Esophagus muscularis mucosa (tissue), 3 donors: ENCODE results near the gene MCTP2.

Source experiments
- CTCF ChIP-seq, 3 experiments: fragments of 200-600 bp in 2 of 3; fragments of 450-650 bp in 1 of 3; sonication (generic) in 2 of 3; IDR thresholded peaks; one replicate each; pipeline ENCODE4 v1.5.1; 2017 to 2019; ENCODE audit warnings: antibody characterized with exemption in 3 of 3, mild to moderate bottlenecking in 2 of 3, moderate library complexity in 1 of 3
- POLR2A ChIP-seq: fragments of 450-650 bp; IDR thresholded peaks from one replicate; pipeline ENCODE4 v1.6.1; 2017; ENCODE audit warnings: antibody characterized with exemption, moderate library complexity, mild to moderate bottlenecking, low read depth
- POLR2AphosphoS5 ChIP-seq, 2 donors: sonication (generic); formaldehyde crosslinking; IDR thresholded peaks; one replicate each; pipeline ENCODE4 v1.6.1; 2017; ENCODE audit warnings: antibody characterized with exemption in 2 of 2

- TF ChIP-seq CTCF (IDR thresholded peaks at IDR 0.05) (no peak), POLR2AphosphoS5 (IDR thresholded peaks at IDR 0.05) (no peak), POLR2A (no peak)
Observed at GRCh38 chr15:94351031-94351535, 119.7 kb downstream of the MCTP2 start.
